Testis (tissue), 2 donors: ENCODE data around the gene CYTH4.

Source experiments
- POLR2A ChIP-seq: fragments of 450-650 bp; IDR thresholded peaks from one replicate; pipeline ENCODE4 v1.6.1; 2017; ENCODE audit warnings: antibody characterized with exemption, mild to moderate bottlenecking, moderate library complexity
- TF ChIP-seq, protein P1 (sequence below), 3 experiments: fragments of 450-650 bp in 2 of 3; fragments of 200-600 bp in 1 of 3; sonication (generic) in 1 of 3; IDR thresholded peaks; one replicate each; pipeline ENCODE4 v1.5.1; 2016 to 2019; ENCODE audit warnings: antibody characterized with exemption in 3 of 3, mild to moderate bottlenecking in 2 of 3, moderate library complexity in 1 of 3

DNA sequence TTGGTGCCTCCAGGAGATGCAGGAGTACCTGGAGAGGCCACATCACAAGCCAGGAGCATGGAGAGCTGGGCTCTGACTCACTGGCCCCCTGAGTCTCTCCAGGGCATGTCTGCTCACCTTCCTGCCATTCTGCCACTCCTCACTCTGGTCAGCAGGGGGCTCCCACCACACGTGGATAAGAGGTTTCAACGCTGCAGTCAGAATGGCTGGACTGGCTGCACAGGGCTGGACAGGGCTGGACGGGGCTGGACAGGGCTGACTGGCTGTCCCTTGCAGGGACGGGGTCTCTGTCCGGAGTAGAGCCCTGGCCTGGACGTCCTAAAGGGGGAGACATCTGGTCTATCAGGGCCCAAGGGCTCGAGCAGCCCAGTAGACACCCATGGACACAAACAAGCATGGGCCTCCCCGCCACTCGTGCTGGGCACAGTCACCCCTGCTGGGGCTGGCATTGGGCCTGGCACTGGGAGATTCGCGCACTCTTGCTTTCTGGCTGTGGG is 34.6 kb downstream of the CYTH4 start:
- TF ChIP-seq POLR2A, result no peak
- TF ChIP-seq, protein P1, sequence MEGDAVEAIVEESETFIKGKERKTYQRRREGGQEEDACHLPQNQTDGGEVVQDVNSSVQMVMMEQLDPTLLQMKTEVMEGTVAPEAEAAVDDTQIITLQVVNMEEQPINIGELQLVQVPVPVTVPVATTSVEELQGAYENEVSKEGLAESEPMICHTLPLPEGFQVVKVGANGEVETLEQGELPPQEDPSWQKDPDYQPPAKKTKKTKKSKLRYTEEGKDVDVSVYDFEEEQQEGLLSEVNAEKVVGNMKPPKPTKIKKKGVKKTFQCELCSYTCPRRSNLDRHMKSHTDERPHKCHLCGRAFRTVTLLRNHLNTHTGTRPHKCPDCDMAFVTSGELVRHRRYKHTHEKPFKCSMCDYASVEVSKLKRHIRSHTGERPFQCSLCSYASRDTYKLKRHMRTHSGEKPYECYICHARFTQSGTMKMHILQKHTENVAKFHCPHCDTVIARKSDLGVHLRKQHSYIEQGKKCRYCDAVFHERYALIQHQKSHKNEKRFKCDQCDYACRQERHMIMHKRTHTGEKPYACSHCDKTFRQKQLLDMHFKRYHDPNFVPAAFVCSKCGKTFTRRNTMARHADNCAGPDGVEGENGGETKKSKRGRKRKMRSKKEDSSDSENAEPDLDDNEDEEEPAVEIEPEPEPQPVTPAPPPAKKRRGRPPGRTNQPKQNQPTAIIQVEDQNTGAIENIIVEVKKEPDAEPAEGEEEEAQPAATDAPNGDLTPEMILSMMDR (IDR thresholded peaks at IDR 0.05), result peak; percentile 59 to 76 (median 63)
